ENCODE measurements around the gene GRM2. TPM values are rescaled to one million over a fixed set of nuclear protein-coding genes. Genes with fewer than 3 reads are reported as not detected.

GRM2 gene
- total RNA-seq, 4 donors from 2014 or later = 0.16 to 0.27 TPM; not detected in 2

- no peak overlapping the region for H3K27ac ChIP-seq
- no peaks in the 10 kb centered on the region for H3K36me3 ChIP-seq
- in situ Hi-C loops (cut with MboI; ENCODE audit: low pct_ligation_motif_present in 1 of 4, low pct_unique_long_range_greater_than_20kb in 1 of 4, low sequenced_read_pairs in 3 of 4) (loop anchor here in 1 of 4 donors (25.0 kb wide), 1 partner anchor 291 kb away; the partner anchor contains the start of genes MANF and RBM15B), intact Hi-C loops (cut with DNase I; ENCODE audit: low total_unique reads) (no loop called here)
- WGBS, 2 donors (ENCODE audit: low coverage in 1 of 2) = 50 to 94% methylated on average over 1 to 2 of the region's 2 CpGs
- no peak for DNase-seq
- H3K4me3 ChIP-seq = no peak overlapping the region
- H3K4me1 ChIP-seq = peaks cover 13 to 24% (median 21%) of the 10 kb centered on the region in 4 donors
- no peaks in the 10 kb centered on the region for H3K27me3 ChIP-seq
- H3K9me3 ChIP-seq = no peaks in the 10 kb centered on the region
- TF ChIP-seq CTCF (IDR thresholded peaks at IDR 0.05) (no peak), POLR2A (IDR thresholded peaks at IDR 0.05) (no peak), POLR2AphosphoS5 (IDR thresholded peaks at IDR 0.05) (no peak), EP300 (IDR thresholded peaks at IDR 0.05; ENCODE audit: low read depth) (no peak)
Measured at GRCh38 chr3:51678641-51679040, 28.2 kb upstream of the GRM2 start.

GRCh38 chr3:51679318-51679717 lies 27.6 kb upstream of the GRM2 start:
- TF ChIP-seq POLR2AphosphoS5 (IDR thresholded peaks at IDR 0.05) (no peak), EP300 (IDR thresholded peaks at IDR 0.05; ENCODE audit: low read depth) (no peak), CTCF (IDR thresholded peaks at IDR 0.05) (no peak), POLR2A (IDR thresholded peaks at IDR 0.05) (no peak)
- in situ Hi-C loops (cut with MboI; ENCODE audit: low pct_ligation_motif_present in 1 of 4, low pct_unique_long_range_greater_than_20kb in 1 of 4, low sequenced_read_pairs in 3 of 4) = loop anchor here in 1 of 4 donors (25.0 kb wide), 1 partner anchor 292 kb away; the partner anchor contains the start of genes MANF and RBM15B
- no peak overlapping the region for H3K27ac ChIP-seq
- WGBS, 2 donors (ENCODE audit: low coverage in 1 of 2) = 98% methylated on average over 4 of the region's 4 CpGs; no CpG with 5 or more reads in 1 of the 2 donors
- H3K9me3 ChIP-seq = no peaks in the 10 kb centered on the region
- H3K36me3 ChIP-seq = peaks cover 0 to 4% (median 0%) of the 10 kb centered on the region in 4 donors
- H3K27me3 ChIP-seq = no peaks in the 10 kb centered on the region
- no peak for DNase-seq
- H3K4me3 ChIP-seq = no peak overlapping the region
- intact Hi-C loops (cut with DNase I; ENCODE audit: low total_unique reads) = no loop called here
- H3K4me1 ChIP-seq = peaks cover 13 to 24% (median 20%) of the 10 kb centered on the region in 4 donors

GRCh38 chr3:51679777-51680176 lies 27.1 kb upstream of the GRM2 start:
- 78% methylated on average over 7 of the region's 7 CpGs; no CpG with 5 or more reads in 1 of the 2 donors for WGBS, 2 donors (ENCODE audit: low coverage in 1 of 2)
- in situ Hi-C loops (cut with MboI; ENCODE audit: low pct_ligation_motif_present in 1 of 4, low pct_unique_long_range_greater_than_20kb in 1 of 4, low sequenced_read_pairs in 3 of 4) = loop anchor here in 2 of 4 donors (10.0 to 25.0 kb wide), 2 partner anchors 175 to 292 kb away; partner anchors contain the start of genes DCAF1 (in 2 of the 2), MANF (in 1 of the 2) and RBM15B (in 1 of the 2)
- DNase-seq = no peak

More at GRCh38 chr3:51679777-51680176, 27.1 kb upstream of the GRM2 start:
- no peaks in the 10 kb centered on the region for H3K9me3 ChIP-seq
- H3K4me3 ChIP-seq = no peak overlapping the region
- H3K4me1 ChIP-seq = peaks cover 13 to 24% (median 20%) of the 10 kb centered on the region in 4 donors
- peaks cover 0 to 9% (median 0%) of the 10 kb centered on the region in 4 donors for H3K36me3 ChIP-seq
- TF ChIP-seq EP300 (IDR thresholded peaks at IDR 0.05; ENCODE audit: low read depth) = no peak
- no peak for TF ChIP-seq POLR2A (IDR thresholded peaks at IDR 0.05)
- TF ChIP-seq POLR2AphosphoS5 (IDR thresholded peaks at IDR 0.05) = no peak
- TF ChIP-seq CTCF (IDR thresholded peaks at IDR 0.05) = no peak
- no peak overlapping the region for H3K27ac ChIP-seq
- intact Hi-C loops (cut with DNase I; ENCODE audit: low total_unique reads) = loop anchor here (10.0 kb wide), 1 partner anchor 285 kb away; the partner anchor contains the start of gene RBM15B
- no peaks in the 10 kb centered on the region for H3K27me3 ChIP-seq

Measured in transverse colon (tissue), 4 donors.